K562 (cell line): ENCODE measurements around the gene FBXO11. TPM values are rescaled to one million over a fixed set of nuclear protein-coding genes. Genes with fewer than 3 reads are reported as not detected.

ENCODE experiments used
- DNMT1 ChIP-seq: fragments of 450-650 bp; IDR thresholded peaks from 2 replicates; pipeline ENCODE4 v1.6.1; 2016; ENCODE audit warnings: antibody characterized with exemption, mild to moderate bottlenecking
- GTF2A2 ChIP-seq: IDR thresholded peaks from 2 replicates; pipeline ENCODE4 v1.6.1; 2016; ENCODE audit warnings: mild to moderate bottlenecking, missing genetic modification characterization, missing compliant biosample characterization
- HDAC8 ChIP-seq: fragments of 450-650 bp; IDR thresholded peaks from 2 replicates; pipeline ENCODE4 v1.6.1; 2016; ENCODE audit warnings: mild to moderate bottlenecking, missing genetic modification characterization, moderate library complexity, missing compliant biosample characterization
- HMG20B ChIP-seq: fragments of 250-450 bp; sonication (Bioruptor Pico); IDR thresholded peaks from 2 replicates; pipeline ENCODE4 v1.5.0; 2021; ENCODE audit warnings: mild to moderate bottlenecking
- MAFG ChIP-seq: fragments of 450-650 bp; conservative IDR thresholded peaks from 2 replicates; pipeline ENCODE4 v1.6.1; 2016; ENCODE audit warnings: missing genetic modification characterization, missing compliant biosample characterization
- MCM3 ChIP-seq: fragments of 450-650 bp; IDR thresholded peaks from 2 replicates; pipeline ENCODE4 v1.6.1; 2016
- PHF20 ChIP-seq: fragments of 450-650 bp; IDR thresholded peaks from 2 replicates; pipeline ENCODE4 v1.6.1; 2018; ENCODE audit not compliant: partially characterized antibody
- RBBP5 ChIP-seq: fragments of 200-600 bp; sonication (generic); IDR thresholded peaks from 2 replicates; pipeline ENCODE4 v1.6.1; 2012; ENCODE audit warnings: borderline replicate concordance, mild to moderate bottlenecking, low read length, control low read depth, inconsistent platforms; ENCODE audit not compliant: insufficient read depth, poor library complexity, severe bottlenecking
- SAFB ChIP-seq: fragments of 200-400 bp; formaldehyde crosslinking; IDR thresholded peaks from 2 replicates; pipeline ENCODE4 v1.6.1; 2017; ENCODE audit warnings: low read depth, low read length, borderline replicate concordance
- SFPQ ChIP-seq: fragments of 200-400 bp; formaldehyde crosslinking; IDR thresholded peaks from 2 replicates; pipeline ENCODE4 v1.6.1; 2017; ENCODE audit warnings: mild to moderate bottlenecking, low read depth, low read length, moderate library complexity
- SMAD3 ChIP-seq: fragments of 450-650 bp; formaldehyde crosslinking; conservative IDR thresholded peaks from 2 replicates; pipeline ENCODE4 v1.4.0; 2020; ENCODE audit warnings: mild to moderate bottlenecking
- SMARCB1 ChIP-seq: IDR thresholded peaks from 2 replicates; pipeline ENCODE4 v1.6.1; 2011; ENCODE audit warnings: improper control_type of control experiment, low read depth; ENCODE audit not compliant: insufficient read length
- SMARCC2 ChIP-seq: fragments of 450-650 bp; IDR thresholded peaks from 2 replicates; pipeline ENCODE4 v1.6.1; 2017; ENCODE audit warnings: antibody characterized with exemption, moderate library complexity, mild to moderate bottlenecking, low read depth
- SRSF7 ChIP-seq: fragments of 200-400 bp; formaldehyde crosslinking; optimal IDR thresholded peaks from 2 replicates; pipeline ENCODE3; 2017; ENCODE audit warnings: mild to moderate bottlenecking, low read depth, low read length
- STAT5A ChIP-seq: IDR thresholded peaks from 2 replicates; pipeline ENCODE4 v1.6.1; 2012; ENCODE audit warnings: low read length, inconsistent platforms, borderline replicate concordance
- TCF7L2 ChIP-seq: fragments of 150-350 bp; IDR thresholded peaks from 2 replicates; pipeline ENCODE4 v1.6.1; 2016; ENCODE audit warnings: low read depth, mild to moderate bottlenecking, low read length, moderate library complexity
- TCFL5 ChIP-seq: fragments of 250-450 bp; sonication (Bioruptor Pico); conservative IDR thresholded peaks from 2 replicates; pipeline ENCODE4 v1.6.1; 2021; ENCODE audit warnings: mild to moderate bottlenecking, moderate library complexity, matching md5 sums
- ZNF274 ChIP-seq: IDR thresholded peaks from 2 replicates; pipeline ENCODE4 v1.6.1; 2011; ENCODE audit warnings: low read depth, mild to moderate bottlenecking, low read length, moderate library complexity, borderline replicate concordance
- ZNF444 ChIP-seq: fragments of 250-450 bp; sonication (Bioruptor Pico); IDR thresholded peaks from 2 replicates; pipeline ENCODE4 v1.4.0; 2020; ENCODE audit warnings: mild to moderate bottlenecking, moderate library complexity
- polyA plus RNA-seq, 8 experiments: library from polyadenylated mRNA; depleted of rRNA in 4 of 8; stranded (reverse) in 5 of 8; unstranded in 3 of 8; fragments of >200 nt; fragmentation: Nextera tagmentation in 2 of 8; fragmentation: Illumina TruSeq in 1 of 8; extraction: Ambion mirVana in 2 of 8; extraction: Trizol in 1 of 8; gene quantifications; 2 replicates each; pipeline versions ENCODE4 v1.2.1 to v1.2.3, GENCODE V29; 2011 to 2014; ENCODE audit warnings: inconsistent platforms in 1 of 8, missing spikeins in 1 of 8
- total RNA-seq, 7 experiments: library from RNA; depleted of rRNA in 6 of 7; stranded (reverse); fragments of >200 nt in 6 of 7; fragmentation: Illumina TruSeq in 2 of 7; extraction: Trizol in 2 of 7; gene quantifications; 2 replicates each; pipeline versions ENCODE4 v1.2.1 to v1.2.3, GENCODE V29; 2011 to 2021; ENCODE audit warnings: low replicate concordance in 1 of 7
- TF ChIP-seq, protein P1 (sequence below): sonication (generic); formaldehyde crosslinking; IDR thresholded peaks from 2 replicates; pipeline ENCODE4 v1.8.1; 2023; ENCODE audit warnings: mild to moderate bottlenecking, missing genetic modification reagents
- TF ChIP-seq, protein P2 (sequence below), 2 experiments: fragments of 200-800 bp in 1 of 2; sonication (Bioruptor generic) in 1 of 2; sonication (generic) in 1 of 2; formaldehyde crosslinking in 1 of 2; IDR thresholded peaks in 1 of 2; conservative IDR thresholded peaks in 1 of 2; 2 replicates each; pipeline versions ENCODE4 v1.5.0 to v1.6.1; 2016 to 2020; ENCODE audit warnings: missing compliant biosample characterization in 1 of 2, missing genetic modification characterization in 1 of 2, missing genetic modification reagents in 1 of 2

The FBXO11 gene
- total and polyA plus RNA-seq, 9 of the 15 experiments (the other 6 are each of a cell fraction or from before 2014, with no cell fraction given) = 8.8 to 44.5 (median 24.1) TPM

GRCh38 chr2:47906157-47907038 is at the start of gene FBXO11 (continued):
- TF ChIP-seq, protein P1, sequence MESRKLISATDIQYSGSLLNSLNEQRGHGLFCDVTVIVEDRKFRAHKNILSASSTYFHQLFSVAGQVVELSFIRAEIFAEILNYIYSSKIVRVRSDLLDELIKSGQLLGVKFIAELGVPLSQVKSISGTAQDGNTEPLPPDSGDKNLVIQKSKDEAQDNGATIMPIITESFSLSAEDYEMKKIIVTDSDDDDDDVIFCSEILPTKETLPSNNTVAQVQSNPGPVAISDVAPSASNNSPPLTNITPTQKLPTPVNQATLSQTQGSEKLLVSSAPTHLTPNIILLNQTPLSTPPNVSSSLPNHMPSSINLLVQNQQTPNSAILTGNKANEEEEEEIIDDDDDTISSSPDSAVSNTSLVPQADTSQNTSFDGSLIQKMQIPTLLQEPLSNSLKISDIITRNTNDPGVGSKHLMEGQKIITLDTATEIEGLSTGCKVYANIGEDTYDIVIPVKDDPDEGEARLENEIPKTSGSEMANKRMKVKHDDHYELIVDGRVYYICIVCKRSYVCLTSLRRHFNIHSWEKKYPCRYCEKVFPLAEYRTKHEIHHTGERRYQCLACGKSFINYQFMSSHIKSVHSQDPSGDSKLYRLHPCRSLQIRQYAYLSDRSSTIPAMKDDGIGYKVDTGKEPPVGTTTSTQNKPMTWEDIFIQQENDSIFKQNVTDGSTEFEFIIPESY (CRISPR knock-in tag) = no peak
- TF ChIP-seq PHF20 (no peak), HDAC8 (tag) (no peak), STAT5A (no peak; the same call in 1 of the 2 replicates), SMAD3 (CRISPR knock-in tag) (peak; percentile 24; the same call in 1 of the 2 replicates), TCFL5 (CRISPR knock-in tag) (0 out of 2 replicates have a peak, but pooled peaks have one; percentile 39), SMARCC2 (no peak), SMARCB1 (no peak), HMG20B (CRISPR knock-in tag) (no peak), MCM3 (no peak), SRSF7 (no peak), ZNF444 (CRISPR knock-in tag) (peak; percentile 75), DNMT1 (no peak), SAFB (no peak), MAFG (tag) (no peak), ZNF274 (no peak), SFPQ (no peak), GTF2A2 (no peak), RBBP5 (no peak), TCF7L2 (peak; percentile 47; the same call in 1 of the 2 replicates)
- TF ChIP-seq, protein P2, sequence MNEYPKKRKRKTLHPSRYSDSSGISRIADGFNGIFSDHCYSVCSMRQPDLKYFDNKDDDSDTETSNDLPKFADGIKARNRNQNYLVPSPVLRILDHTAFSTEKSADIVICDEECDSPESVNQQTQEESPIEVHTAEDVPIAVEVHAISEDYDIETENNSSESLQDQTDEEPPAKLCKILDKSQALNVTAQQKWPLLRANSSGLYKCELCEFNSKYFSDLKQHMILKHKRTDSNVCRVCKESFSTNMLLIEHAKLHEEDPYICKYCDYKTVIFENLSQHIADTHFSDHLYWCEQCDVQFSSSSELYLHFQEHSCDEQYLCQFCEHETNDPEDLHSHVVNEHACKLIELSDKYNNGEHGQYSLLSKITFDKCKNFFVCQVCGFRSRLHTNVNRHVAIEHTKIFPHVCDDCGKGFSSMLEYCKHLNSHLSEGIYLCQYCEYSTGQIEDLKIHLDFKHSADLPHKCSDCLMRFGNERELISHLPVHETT (CRISPR knock-in tag; conservative IDR thresholded peaks at IDR 0.05 in 1 of 2, IDR thresholded peaks at IDR 0.05 in 1 of 2) = peak in 1 of 2 experiments; percentile 95; a peak in 2 of 4 replicates
